Kidney epithelial cell (primary cell): ENCODE measurements around the gene ABCA4. TPM values are rescaled to one million over a fixed set of nuclear protein-coding genes. Genes with fewer than 3 reads are reported as not detected.
"Not testable (repeated sequence)": the region's sequence is repeated elsewhere in the genome, so short reads cannot be mapped to it uniquely, and the experiment has no call there.

Experiments used
- DNase-seq: peaks from one replicate; pipeline ENCODE4 v3.0.0-alpha.2; 2010; ENCODE audit warnings: low read depth
- H3K27me3 ChIP-seq: 2 replicates; pipeline ENCODE4 v1.6.0; 2011; ENCODE audit warnings: low read length; ENCODE audit not compliant: control insufficient read depth, insufficient read depth
- H3K36me3 ChIP-seq: 2 replicates; pipeline ENCODE4 v1.5.1; 2011; ENCODE audit warnings: low read length; ENCODE audit not compliant: control insufficient read depth, insufficient read depth
- H3K4me3 ChIP-seq: 2 replicates; pipeline ENCODE4 v1.5.1; 2011; ENCODE audit warnings: low read depth, mild to moderate bottlenecking, control low read depth, low read length
- CTCF ChIP-seq: IDR thresholded peaks from 2 replicates; pipeline ENCODE4 v1.5.1; 2011; ENCODE audit warnings: mild to moderate bottlenecking, moderate library complexity, low read length, control low read depth, inconsistent platforms; ENCODE audit not compliant: insufficient read depth, poor library complexity, severe bottlenecking
- total RNA-seq: library from RNA; depleted of rRNA; stranded (reverse); fragments of >200 nt; gene quantifications from 2 replicates; pipeline ENCODE4 v1.2.3, GENCODE V29; 2015

The ABCA4 gene
- total RNA-seq, 1 donor from 2014 or later: not detected

GRCh38 chr1:94156096-94156625, 35.2 kb upstream of the ABCA4 start:
- no peak for DNase-seq
- Histone ChIP-seq H3K4me3 (no peak overlapping the region), H3K36me3 (no peaks in the 10 kb centered on the region), H3K27me3 (no peaks in the 10 kb centered on the region)
- TF ChIP-seq CTCF: no peak

DNA sequence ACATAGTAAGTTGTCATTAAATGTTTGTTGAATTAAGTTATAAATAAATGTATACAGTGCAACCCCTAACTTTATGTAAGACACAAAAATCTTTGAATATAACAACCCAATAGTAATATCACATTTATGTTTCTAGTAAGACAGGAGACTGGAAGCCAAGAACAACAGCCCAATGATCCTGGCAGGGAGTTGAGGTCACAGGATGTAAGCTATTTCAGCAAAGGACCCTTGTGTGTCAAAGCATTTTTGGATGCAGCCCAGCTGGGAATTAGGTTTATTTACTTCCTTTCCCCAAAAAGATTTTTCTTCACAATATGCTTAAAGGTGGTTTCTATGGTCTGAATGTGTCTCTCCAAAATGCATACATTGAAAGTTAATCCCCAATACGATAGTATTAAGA, 34.0 kb upstream of the ABCA4 start:
- no peak for DNase-seq

DNA sequence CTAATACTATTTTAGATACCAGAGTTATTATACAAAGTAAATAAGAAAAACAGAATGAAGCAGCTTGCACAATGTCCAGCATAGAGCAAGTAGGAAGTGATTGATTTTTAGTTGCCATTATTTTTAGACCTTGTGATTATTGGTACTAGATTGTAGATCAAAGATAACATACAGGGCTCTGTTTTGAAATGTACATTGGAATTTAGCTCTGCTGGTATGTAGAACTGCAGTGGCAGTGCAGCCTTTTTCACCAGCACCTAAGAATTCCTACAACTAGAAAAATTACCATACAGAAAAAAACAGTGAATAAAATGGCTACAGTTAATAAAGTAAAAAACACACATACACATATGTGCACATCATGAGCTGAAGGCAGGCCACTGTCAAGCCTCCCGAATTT, 32.2 kb upstream of the ABCA4 start:
- no peak for TF ChIP-seq CTCF
- DNase-seq: no peak
- H3K4me3 ChIP-seq: no peak overlapping the region
- H3K36me3 ChIP-seq: no peaks in the 10 kb centered on the region
- H3K27me3 ChIP-seq: no peaks in the 10 kb centered on the region

More for the DNA sequence above, 34.0 kb upstream of the ABCA4 start:
- Histone ChIP-seq H3K4me3 (no peak overlapping the region), H3K27me3 (no peaks in the 10 kb centered on the region), H3K36me3 (no peaks in the 10 kb centered on the region)
- no peak for TF ChIP-seq CTCF

DNA sequence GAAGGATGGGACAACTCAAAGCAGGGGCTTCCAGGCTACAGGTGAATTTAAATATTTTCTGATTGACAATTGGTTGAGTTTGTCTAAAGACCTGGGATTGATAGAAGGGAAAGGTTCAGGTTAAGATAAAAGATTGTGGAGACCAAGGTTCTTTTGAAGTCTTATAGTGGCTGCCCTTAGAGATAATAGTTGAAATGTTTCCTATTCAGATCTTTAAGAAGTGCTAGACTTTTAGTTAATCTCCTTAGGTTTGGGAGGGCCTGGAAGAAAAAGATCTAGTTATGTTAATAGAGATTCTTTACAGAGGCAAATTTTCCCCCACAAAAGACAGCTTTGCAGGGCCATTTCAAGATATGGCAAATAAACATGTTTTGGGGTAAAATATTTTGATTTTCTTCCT, 28.2 kb upstream of the ABCA4 start:
- not testable (repeated sequence) for H3K27me3 ChIP-seq, DNase-seq, H3K4me3 ChIP-seq, H3K36me3 ChIP-seq

GRCh38 chr1:94146273-94146672, 25.3 kb upstream of the ABCA4 start:
- H3K36me3 ChIP-seq: no peaks in the 10 kb centered on the region
- no peak for TF ChIP-seq CTCF

GRCh38 chr1:94144836-94145235, 23.9 kb upstream of the ABCA4 start:
- no peaks in the 10 kb centered on the region for H3K27me3 ChIP-seq
- DNase-seq: no peak
- no peak overlapping the region for H3K4me3 ChIP-seq
- no peak for TF ChIP-seq CTCF
- H3K36me3 ChIP-seq: no peaks in the 10 kb centered on the region

More at GRCh38 chr1:94146273-94146672, 25.3 kb upstream of the ABCA4 start:
- Histone ChIP-seq H3K27me3 (no peaks in the 10 kb centered on the region), H3K4me3 (no peak overlapping the region)
- DNase-seq: no peak
